MCF 10A (cell line): ENCODE data around the gene CORO6. TPM values are rescaled to one million over a fixed set of nuclear protein-coding genes. Genes with fewer than 3 reads are reported as not detected.

Experiments
- BruUV-seq: library from RNA; stranded (reverse); fragments of 400-500 nt; replicated peaks from 2 replicates; lab custom pipeline; 2021; lab: Mats Ljungman, UMichigan
- CTCF ChIA-PET: fragments of 300-600 bp; sonication (Branson Sonifier 250); formaldehyde crosslinking; extraction: SDS; loops from one replicate; lab custom pipeline; 2021; ENCODE audit warnings: antibody characterized with exemption, inconsistent platforms; lab: Yijun Ruan, JAX
- POLR2A ChIA-PET: fragments of 300-600, 350-650 bp; sonication (Branson Sonifier 250); formaldehyde crosslinking; extraction: SDS; loops from one replicate; lab custom pipeline; 2020; ENCODE audit warnings: antibody characterized with exemption, inconsistent platforms; lab: Yijun Ruan, JAX
- DNase-seq: peaks from one replicate; pipeline ENCODE4 v3.0.0-alpha.2; 2018; ENCODE audit not compliant: unreplicated experiment
- H3K27ac Mint-ChIP-seq: one replicate; pipeline ENCODE4 v1.8.0; 2022; ENCODE audit warnings: mild to moderate bottlenecking, low read depth, mixed read lengths; ENCODE audit not compliant: unreplicated experiment
- H3K27me3 Mint-ChIP-seq: one replicate; pipeline ENCODE4 v1.8.0; 2022; ENCODE audit warnings: mixed read lengths; ENCODE audit not compliant: insufficient read depth, unreplicated experiment
- H3K36me3 Mint-ChIP-seq: one replicate; pipeline ENCODE4 v1.8.0; 2022; ENCODE audit warnings: mild to moderate bottlenecking, moderate library complexity, mixed read lengths; ENCODE audit not compliant: insufficient read depth, unreplicated experiment
- H3K4me1 Mint-ChIP-seq: one replicate; pipeline ENCODE4 v1.8.0; 2022; ENCODE audit warnings: mixed read lengths; ENCODE audit not compliant: insufficient read depth, unreplicated experiment
- H3K4me3 Mint-ChIP-seq: one replicate; pipeline ENCODE4 v1.8.0; 2022; ENCODE audit warnings: mild to moderate bottlenecking, moderate library complexity, mixed read lengths; ENCODE audit not compliant: unreplicated experiment
- H3K9me3 Mint-ChIP-seq: one replicate; pipeline ENCODE4 v1.8.0; 2022; ENCODE audit warnings: mixed read lengths; ENCODE audit not compliant: unreplicated experiment
- CTCF ChIP-seq: fragments of 200-600 bp; IDR thresholded peaks from one replicate; pipeline ENCODE4 v1.8.0; 2022; ENCODE audit warnings: antibody characterized with exemption, mild to moderate bottlenecking; ENCODE audit not compliant: unreplicated experiment
- intact Hi-C: fragments of 100-400 bp; cut with micrococcal nuclease; formaldehyde crosslinking; loops from 2 replicates; pipeline ENCODE4 v1.14.1; 2022
- total RNA-seq: library from RNA; stranded (reverse); gene quantifications from 2 replicates; pipeline ENCODE4 v1.2.3, GENCODE V29; 2022

Gene CORO6
- total RNA-seq, 1 experiment from 2014 or later = 1.6 TPM

DNA sequence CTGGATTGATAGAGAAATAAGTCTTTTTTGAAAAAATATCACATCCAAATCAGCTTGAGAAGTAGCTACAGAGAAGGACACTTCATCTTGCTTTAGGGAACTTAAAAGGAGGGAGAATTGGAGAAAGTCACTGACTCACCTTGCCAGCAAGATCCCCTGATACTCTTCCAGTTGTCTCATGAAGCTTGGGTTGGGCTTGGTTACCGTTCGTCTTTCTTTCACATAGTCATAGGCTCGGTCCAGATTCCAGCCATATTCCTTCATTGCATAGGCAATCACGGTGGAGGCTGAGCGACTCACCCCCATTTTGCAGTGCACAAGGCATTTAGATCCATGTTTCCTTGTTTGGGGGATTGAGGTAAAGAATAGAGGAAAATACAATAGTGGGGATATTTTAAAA is 25.3 kb upstream of the CORO6 start:
- Mint-ChIP-seq H3K4me3 (no peak overlapping the region), H3K27me3 (no peaks in the 10 kb centered on the region), H3K27ac (no peak overlapping the region), H3K4me1 (peaks cover 17% of the 10 kb centered on the region), H3K36me3 (peaks cover 14% of the 10 kb centered on the region), H3K9me3 (no peaks in the 10 kb centered on the region)
- TF ChIP-seq CTCF = no peak
- CTCF ChIA-PET = interaction anchor here (0.6 to 1.4 kb wide), 5 partner anchors 9 to 257 kb away, joined by 3 to 6 read pairs (median 3); no protein-coding TSS in a partner anchor
- POLR2A ChIA-PET = interaction anchor here (1.2 to 1.4 kb wide), 2 partner anchors 9 to 64 kb away, joined by 3 to 4 read pairs; no protein-coding TSS in a partner anchor
- no TSS peak for BruUV-seq
- no peak for DNase-seq
- intact Hi-C loops = no loop called here

- POLR2A ChIA-PET = interaction anchor here (0.6 to 2.0 kb wide), 10 partner anchors 17 to 285 kb away, joined by 3 to 11 read pairs (median 4); partner anchors contain the start of gene SSH2
- peak; percentile 63 for DNase-seq
- H3K27me3 Mint-ChIP-seq = no peaks in the 10 kb centered on the region
- peak overlapping the region; percentile 45 for H3K4me3 Mint-ChIP-seq
- CTCF ChIA-PET = interaction anchor here (0.7 to 0.8 kb wide), 2 partner anchors 59 to 278 kb away, joined by 3 to 6 read pairs; no protein-coding TSS in a partner anchor
- H3K27ac Mint-ChIP-seq = peak overlapping the region; percentile 87
- no peak for TF ChIP-seq CTCF
- no TSS peak for BruUV-seq
- H3K36me3 Mint-ChIP-seq = peaks cover 19% of the 10 kb centered on the region
- intact Hi-C loops = no loop called here
- no peaks in the 10 kb centered on the region for H3K9me3 Mint-ChIP-seq
- peaks cover 21% of the 10 kb centered on the region for H3K4me1 Mint-ChIP-seq
Observed at GRCh38 chr17:29645515-29646051, 22.9 kb upstream of the CORO6 start.

DNA sequence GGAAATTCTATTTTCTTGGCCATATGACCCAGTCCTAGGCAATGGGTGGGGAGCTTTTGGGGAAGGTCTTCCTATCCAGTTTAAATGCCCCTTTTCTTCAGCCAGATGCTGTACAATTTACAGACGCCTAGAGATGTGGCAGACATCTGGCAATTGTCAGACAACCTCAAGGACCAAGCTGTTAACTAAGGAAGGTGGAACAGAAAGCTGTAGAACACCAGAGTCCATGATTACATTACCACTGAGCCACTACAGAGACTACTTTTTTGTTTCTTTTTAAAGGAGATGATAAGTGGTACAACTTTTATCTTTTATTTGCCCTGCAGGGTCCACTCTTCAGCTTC is 21.1 kb upstream of the CORO6 start:
- peaks cover 19% of the 10 kb centered on the region for H3K36me3 Mint-ChIP-seq
- CTCF ChIA-PET = interaction anchor here (0.7 to 2.9 kb wide), 4 partner anchors 20 to 287 kb away, joined by 3 to 20 read pairs (median 10); partner anchors contain the start of gene SSH2
- POLR2A ChIA-PET = interaction anchor here (0.7 to 1.9 kb wide), 4 partner anchors 11 to 286 kb away, joined by 3 to 6 read pairs (median 4); partner anchors contain the start of gene SSH2

More for the DNA sequence above, 21.1 kb upstream of the CORO6 start:
- Mint-ChIP-seq H3K27me3 (no peaks in the 10 kb centered on the region), H3K4me3 (no peak overlapping the region), H3K9me3 (no peaks in the 10 kb centered on the region), H3K27ac (peak overlapping the region; percentile 87), H3K4me1 (peaks cover 36% of the 10 kb centered on the region)
- no TSS peak for BruUV-seq
- no peak for DNase-seq
- intact Hi-C loops = no loop called here
- TF ChIP-seq CTCF = no peak
